22Rv1 (cell line): ENCODE measurements around the gene RGR.
A peak's percentile ranks its signal among the peaks of the same experiment; 100 is the strongest.

Experiments used
- H3K27ac ChIP-seq: fragments of 450-650 bp; 2 replicates; pipeline ENCODE4 v1.5.1; 2017
- CTCF ChIP-seq: fragments of 450-650 bp; IDR thresholded peaks from 2 replicates; pipeline ENCODE4 v1.5.1; 2017; ENCODE audit warnings: mild to moderate bottlenecking
- ZFX ChIP-seq: fragments of 450-650 bp; IDR thresholded peaks from 2 replicates; pipeline ENCODE4 v1.6.1; 2017; ENCODE audit warnings: antibody characterized with exemption, borderline replicate concordance

The RGR gene

GRCh38 chr10:84269162-84269561 lies 24.3 kb downstream of the RGR start:
- no peak overlapping the region for H3K27ac ChIP-seq

DNA sequence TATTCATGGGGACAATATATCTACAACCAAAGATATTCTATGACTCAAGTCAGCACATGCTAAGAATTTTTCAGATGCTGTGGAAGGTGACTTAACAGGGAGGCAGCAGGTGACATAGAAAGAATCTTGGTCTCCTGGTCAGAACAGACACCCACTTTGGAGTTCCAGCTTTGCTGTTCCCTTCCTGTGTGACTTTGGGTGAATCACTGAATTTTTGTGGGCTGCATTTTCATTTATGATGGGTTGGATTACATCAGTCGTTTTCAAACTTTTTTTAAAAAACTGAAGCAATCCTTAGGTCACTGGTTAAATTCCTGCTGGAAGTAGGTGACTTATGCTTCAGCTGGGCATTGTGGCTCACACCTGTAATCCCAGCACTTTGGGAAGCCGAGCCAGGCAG lies 24.9 kb downstream of the RGR start:
- no peak overlapping the region for H3K27ac ChIP-seq
- no peak for TF ChIP-seq CTCF
- no peak for TF ChIP-seq ZFX

More at GRCh38 chr10:84269162-84269561, 24.3 kb downstream of the RGR start:
- TF ChIP-seq ZFX (no peak), CTCF (no peak)

DNA sequence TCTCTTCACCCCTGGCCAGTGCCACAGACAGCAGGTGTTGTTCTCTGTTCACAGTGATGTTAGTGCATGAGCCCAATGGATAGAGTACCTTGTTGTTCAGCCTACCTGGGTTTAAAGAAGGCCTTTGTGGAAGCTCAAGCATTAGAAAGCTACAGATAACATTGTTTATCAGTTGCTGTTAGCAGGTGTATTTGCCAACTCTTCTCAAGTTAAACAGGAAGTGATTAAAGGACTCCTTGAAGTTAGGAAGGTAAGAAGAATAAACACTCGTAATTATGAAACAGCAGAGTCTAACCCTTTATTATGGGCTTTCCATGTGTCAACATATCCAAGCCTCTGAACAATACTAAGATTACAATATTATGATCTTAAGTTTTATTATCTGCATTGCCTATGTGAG lies 25.9 kb downstream of the RGR start:
- no peak for TF ChIP-seq CTCF
- H3K27ac ChIP-seq: no peak overlapping the region

DNA sequence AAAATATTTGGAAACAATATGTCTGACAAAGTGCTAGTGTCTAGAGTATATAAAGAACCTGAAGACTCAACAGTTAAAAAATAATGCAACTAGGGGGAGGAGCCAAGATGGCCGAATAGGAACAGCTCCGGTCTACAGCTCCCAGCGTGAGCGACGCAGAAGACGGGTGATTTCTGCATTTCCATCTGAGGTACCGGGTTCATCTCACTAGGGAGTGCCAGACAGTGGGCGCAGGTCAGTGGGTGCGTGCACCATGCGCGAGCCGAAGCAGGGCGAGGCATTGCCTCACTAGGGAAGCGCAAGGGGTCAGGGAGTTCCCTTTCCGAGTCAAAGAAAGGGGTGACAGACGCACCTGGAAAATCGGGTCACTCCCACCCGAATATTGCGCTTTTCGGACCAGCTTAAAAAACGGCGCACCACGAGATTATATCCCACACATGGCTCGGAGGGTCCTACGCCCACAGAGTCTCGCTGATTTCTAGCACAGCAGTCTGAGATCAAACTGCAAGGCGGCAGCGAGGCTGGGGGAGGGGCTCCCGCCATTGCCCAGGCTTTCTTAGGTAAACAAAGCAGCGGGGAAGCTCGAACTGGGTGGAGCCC lies 35.1 kb downstream of the RGR start:
- peak overlapping the region; percentile 63 for H3K27ac ChIP-seq

- H3K27ac ChIP-seq: no peak overlapping the region
- no peak for TF ChIP-seq ZFX
- TF ChIP-seq CTCF: no peak
Observed at GRCh38 chr10:84286695-84287094, 41.8 kb downstream of the RGR start.

DNA sequence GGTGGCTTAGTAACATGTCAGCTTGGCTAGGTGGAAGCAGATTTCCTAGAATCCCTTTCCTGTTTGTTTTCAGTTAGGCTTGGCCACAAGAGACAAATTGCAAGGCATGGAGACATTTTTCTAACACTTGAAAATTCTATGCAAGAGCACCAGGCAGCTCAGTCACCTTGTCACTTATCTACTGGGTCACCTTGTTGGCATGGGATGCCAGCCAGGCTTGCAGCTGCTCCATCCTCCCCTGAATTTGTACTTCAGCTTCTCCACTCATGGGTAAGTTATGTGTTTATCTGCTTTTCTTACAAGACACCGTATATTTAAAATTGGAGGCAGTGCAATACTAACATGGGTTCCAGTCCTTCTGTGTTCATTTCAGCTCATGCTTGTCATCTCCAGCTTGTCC lies 43.3 kb downstream of the RGR start:
- H3K27ac ChIP-seq: no peak overlapping the region
- TF ChIP-seq CTCF (no peak), ZFX (no peak)

DNA sequence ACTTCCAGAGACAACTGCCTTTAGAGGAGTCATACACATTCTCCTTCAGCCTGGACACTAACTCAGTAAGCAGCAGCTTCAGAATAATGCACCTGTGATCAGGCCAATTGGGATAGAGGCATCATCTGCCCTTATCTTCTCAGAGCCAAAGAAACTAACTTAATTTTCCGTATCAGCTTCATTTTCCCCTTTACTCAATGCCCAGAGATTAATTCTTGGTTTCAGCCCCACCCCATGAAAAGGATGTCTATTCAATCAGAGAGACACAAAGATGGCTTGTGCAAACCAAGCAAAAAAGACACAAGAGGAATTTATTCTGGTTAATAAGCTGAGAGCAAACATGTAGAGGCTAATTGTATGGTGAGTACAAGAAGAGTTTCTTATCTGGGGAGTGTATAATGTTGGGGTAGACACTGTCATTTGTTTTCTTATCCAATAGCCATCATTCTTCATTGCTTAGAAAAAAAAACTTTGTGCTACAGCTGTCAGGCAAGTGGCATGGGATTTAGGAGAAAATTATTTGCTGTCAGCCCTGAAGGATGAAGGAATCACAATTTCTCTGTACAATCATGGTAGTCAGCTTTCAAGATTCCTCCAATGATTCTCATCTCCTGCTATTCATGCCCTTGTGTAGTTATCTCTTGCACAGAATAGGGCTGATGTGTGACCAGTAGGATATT lies 44.8 kb downstream of the RGR start:
- no peak for TF ChIP-seq ZFX
- no peak for TF ChIP-seq CTCF
- H3K27ac ChIP-seq: no peak overlapping the region

GRCh38 chr10:84290235-84290634 lies 45.4 kb downstream of the RGR start:
- H3K27ac ChIP-seq: no peak overlapping the region
- TF ChIP-seq CTCF (no peak), ZFX (no peak)
